HG03108 (cell line): ENCODE results near the gene L3MBTL2.

ENCODE experiments used
- ATAC-seq: cut with Tn5 transposase; IDR thresholded peaks from one replicate; pipeline ENCODE4 v1.9.1; 2021; ENCODE audit warnings: moderate library complexity; ENCODE audit not compliant: unreplicated experiment

The L3MBTL2 gene

GRCh38 chr22:41206719-41207118 is 1.6 kb downstream of the L3MBTL2 start:
- no peak for ATAC-seq

- no peak for ATAC-seq
Observed at GRCh38 chr22:41215409-41215808, 10.3 kb downstream of the L3MBTL2 start.

- no peak for ATAC-seq
Observed at GRCh38 chr22:41215926-41216325, 10.8 kb downstream of the L3MBTL2 start.

- no peak for ATAC-seq
Observed at GRCh38 chr22:41216984-41217383, 11.9 kb downstream of the L3MBTL2 start.

GRCh38 chr22:41217553-41218157 is 12.5 kb downstream of the L3MBTL2 start:
- peak; percentile 81 for ATAC-seq

- ATAC-seq = no peak
Observed at GRCh38 chr22:41222846-41223507, 17.9 kb downstream of the L3MBTL2 start.

- no peak for ATAC-seq
Observed at GRCh38 chr22:41223535-41223934, 18.4 kb downstream of the L3MBTL2 start.

- no peak for ATAC-seq
Observed at GRCh38 chr22:41226723-41227655, 21.9 kb downstream of the L3MBTL2 start.

GRCh38 chr22:41229215-41229614 is 24.1 kb downstream of the L3MBTL2 start:
- no peak for ATAC-seq

- no peak for ATAC-seq
Observed at GRCh38 chr22:41229730-41230400, 24.8 kb downstream of the L3MBTL2 start.

GRCh38 chr22:41230401-41230785 is 25.3 kb downstream of the L3MBTL2 start:
- no peak for ATAC-seq

- ATAC-seq = no peak
Observed at GRCh38 chr22:41231369-41231768, 26.3 kb downstream of the L3MBTL2 start.

GRCh38 chr22:41234815-41235695 is 29.9 kb downstream of the L3MBTL2 start:
- no peak for ATAC-seq

- ATAC-seq = no peak
Observed at GRCh38 chr22:41237036-41237706, 32.1 kb downstream of the L3MBTL2 start.

GRCh38 chr22:41237707-41238569 is 32.8 kb downstream of the L3MBTL2 start:
- ATAC-seq = peak; percentile 73

GRCh38 chr22:41238570-41239442 is 33.7 kb downstream of the L3MBTL2 start:
- no peak for ATAC-seq

- no peak for ATAC-seq
Observed at GRCh38 chr22:41239443-41240128, 34.5 kb downstream of the L3MBTL2 start.
